AG09309 (cell line): Measurements from ENCODE around the gene HRH2.

Source experiments
- DNase-seq: peaks from one replicate; pipeline ENCODE4 v3.0.0-alpha.2; 2010; ENCODE audit warnings: low read depth
- H3K4me3 ChIP-seq: 2 replicates; pipeline ENCODE4 v1.5.1; 2011; ENCODE audit warnings: mild to moderate bottlenecking, low read depth, low read length, moderate library complexity; ENCODE audit not compliant: control insufficient read depth
- TF ChIP-seq, protein P1 (sequence below): IDR thresholded peaks from 2 replicates; pipeline ENCODE4 v1.5.1; 2011; ENCODE audit warnings: mild to moderate bottlenecking, low read depth, low read length, inconsistent platforms; ENCODE audit not compliant: insufficient read depth, control insufficient read depth; ENCODE audit errors: missing control alignments

Gene HRH2

DNA sequence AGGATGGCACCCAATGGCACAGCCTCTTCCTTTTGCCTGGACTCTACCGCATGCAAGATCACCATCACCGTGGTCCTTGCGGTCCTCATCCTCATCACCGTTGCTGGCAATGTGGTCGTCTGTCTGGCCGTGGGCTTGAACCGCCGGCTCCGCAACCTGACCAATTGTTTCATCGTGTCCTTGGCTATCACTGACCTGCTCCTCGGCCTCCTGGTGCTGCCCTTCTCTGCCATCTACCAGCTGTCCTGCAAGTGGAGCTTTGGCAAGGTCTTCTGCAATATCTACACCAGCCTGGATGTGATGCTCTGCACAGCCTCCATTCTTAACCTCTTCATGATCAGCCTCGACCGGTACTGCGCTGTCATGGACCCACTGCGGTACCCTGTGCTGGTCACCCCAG lies 25.4 kb downstream of the HRH2 start:
- no peak overlapping the region for H3K4me3 ChIP-seq
- TF ChIP-seq, protein P1, sequence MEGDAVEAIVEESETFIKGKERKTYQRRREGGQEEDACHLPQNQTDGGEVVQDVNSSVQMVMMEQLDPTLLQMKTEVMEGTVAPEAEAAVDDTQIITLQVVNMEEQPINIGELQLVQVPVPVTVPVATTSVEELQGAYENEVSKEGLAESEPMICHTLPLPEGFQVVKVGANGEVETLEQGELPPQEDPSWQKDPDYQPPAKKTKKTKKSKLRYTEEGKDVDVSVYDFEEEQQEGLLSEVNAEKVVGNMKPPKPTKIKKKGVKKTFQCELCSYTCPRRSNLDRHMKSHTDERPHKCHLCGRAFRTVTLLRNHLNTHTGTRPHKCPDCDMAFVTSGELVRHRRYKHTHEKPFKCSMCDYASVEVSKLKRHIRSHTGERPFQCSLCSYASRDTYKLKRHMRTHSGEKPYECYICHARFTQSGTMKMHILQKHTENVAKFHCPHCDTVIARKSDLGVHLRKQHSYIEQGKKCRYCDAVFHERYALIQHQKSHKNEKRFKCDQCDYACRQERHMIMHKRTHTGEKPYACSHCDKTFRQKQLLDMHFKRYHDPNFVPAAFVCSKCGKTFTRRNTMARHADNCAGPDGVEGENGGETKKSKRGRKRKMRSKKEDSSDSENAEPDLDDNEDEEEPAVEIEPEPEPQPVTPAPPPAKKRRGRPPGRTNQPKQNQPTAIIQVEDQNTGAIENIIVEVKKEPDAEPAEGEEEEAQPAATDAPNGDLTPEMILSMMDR, result no peak
- DNase-seq, result no peak

DNA sequence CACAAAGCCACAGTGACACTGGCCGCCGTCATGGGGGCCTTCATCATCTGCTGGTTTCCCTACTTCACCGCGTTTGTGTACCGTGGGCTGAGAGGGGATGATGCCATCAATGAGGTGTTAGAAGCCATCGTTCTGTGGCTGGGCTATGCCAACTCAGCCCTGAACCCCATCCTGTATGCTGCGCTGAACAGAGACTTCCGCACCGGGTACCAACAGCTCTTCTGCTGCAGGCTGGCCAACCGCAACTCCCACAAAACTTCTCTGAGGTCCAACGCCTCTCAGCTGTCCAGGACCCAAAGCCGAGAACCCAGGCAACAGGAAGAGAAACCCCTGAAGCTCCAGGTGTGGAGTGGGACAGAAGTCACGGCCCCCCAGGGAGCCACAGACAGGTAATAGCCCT lies 26.1 kb downstream of the HRH2 start:
- TF ChIP-seq, protein P1, result no peak
- DNase-seq, result no peak

DNA sequence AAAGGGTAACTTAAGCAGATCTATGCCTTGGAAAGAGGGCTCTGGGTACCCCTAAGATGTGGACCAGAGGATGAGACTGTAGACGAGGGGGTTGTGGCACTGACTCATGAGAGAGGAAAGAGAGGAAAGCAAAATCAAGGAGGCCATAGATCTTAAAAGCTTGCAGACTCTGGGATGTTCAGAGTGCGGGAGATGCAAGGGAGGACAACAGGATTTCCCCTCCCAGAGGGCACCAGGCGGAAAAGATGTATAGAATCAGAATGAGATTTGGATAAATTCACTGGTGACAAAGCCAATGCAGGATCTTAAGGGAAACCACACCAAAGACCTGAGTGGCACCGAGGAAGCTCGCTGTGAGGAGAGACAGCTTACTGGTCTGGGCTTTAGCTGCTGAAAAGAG lies 27.1 kb downstream of the HRH2 start:
- TF ChIP-seq, protein P1, result no peak
- no peak for DNase-seq
- no peak overlapping the region for H3K4me3 ChIP-seq

More for the DNA sequence above, 26.1 kb downstream of the HRH2 start:
- H3K4me3 ChIP-seq, result no peak overlapping the region

DNA sequence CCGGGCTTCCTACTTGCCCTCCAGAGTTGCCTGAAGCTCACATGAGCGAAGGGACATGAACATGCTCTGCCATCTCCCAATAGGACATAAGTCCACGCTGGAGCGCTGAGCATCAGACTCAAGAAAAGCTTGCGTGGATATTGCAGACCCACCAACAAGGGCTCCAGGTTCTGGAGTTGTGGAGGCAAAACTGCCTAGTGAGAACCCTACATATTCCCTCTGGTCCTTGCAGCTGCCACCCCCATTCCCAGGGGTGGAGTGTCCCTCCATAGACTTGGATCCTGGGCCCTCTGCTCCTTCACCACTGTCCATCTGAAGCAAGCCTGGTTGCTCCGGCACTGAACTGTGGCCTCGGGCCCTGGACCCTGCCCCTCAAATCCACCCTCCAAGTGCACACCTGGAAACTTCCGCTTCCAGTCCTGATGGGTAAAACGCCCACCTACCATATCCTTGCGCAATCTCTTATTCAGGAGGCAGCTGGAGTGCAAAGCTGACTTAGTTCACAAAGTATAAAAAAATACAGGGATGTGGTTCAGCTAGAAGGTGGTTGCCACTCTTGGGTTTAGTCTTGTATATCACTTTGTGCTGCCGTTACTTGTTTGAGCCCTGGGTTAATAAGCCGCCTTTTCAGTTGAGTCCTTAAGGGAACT lies 28.0 kb downstream of the HRH2 start:
- H3K4me3 ChIP-seq, result no peak overlapping the region
- TF ChIP-seq, protein P1, result no peak
- no peak for DNase-seq

DNA sequence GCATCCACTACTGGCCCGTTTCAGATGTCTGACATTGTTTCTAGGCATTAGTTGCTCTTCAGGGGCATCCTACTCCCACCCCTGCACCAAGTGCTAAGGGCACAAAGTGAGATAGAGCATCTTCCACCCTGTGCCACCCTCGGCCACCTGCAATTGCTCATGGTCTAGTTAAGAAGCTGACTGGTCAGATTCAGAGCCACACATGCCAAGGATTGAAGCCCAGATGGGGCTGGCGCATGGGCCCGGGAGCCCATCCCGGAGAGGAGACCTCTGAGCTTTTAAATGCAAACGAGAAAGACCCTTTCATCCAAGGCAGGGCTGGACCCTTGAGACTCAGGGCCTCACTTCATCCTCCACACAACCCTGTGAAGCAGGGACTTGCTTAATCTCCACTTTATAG lies 28.5 kb downstream of the HRH2 start:
- TF ChIP-seq, protein P1, result no peak
- no peak overlapping the region for H3K4me3 ChIP-seq
- DNase-seq, result no peak

DNA sequence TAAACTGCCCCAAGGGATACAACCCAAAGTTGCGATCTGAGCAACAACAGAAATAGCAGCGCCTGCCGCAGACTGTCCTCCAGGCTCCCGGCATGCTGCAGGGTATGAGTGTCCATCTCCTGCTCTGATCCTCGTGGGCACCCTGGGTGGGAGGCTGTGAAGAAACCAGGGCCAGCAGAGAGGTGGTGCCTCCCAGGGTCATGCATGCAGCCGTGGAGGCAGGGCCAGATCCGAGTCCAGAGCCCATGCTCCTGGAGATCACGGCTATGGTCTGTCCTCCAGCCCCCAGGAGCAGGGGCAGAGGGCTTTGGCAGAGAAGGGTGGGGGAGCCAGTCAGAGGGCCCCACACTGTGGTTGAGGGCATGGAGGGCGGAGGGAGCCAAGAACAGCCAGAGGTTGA lies 29.0 kb downstream of the HRH2 start:
- TF ChIP-seq, protein P1, result no peak

More for the DNA sequence above, 29.0 kb downstream of the HRH2 start:
- no peak for DNase-seq
- no peak overlapping the region for H3K4me3 ChIP-seq
